A549 treated with AZD2906 at 1 μM for 4 hours (cell line): ENCODE data around the gene RBMY1F. TPM values are rescaled to one million over a fixed set of nuclear protein-coding genes. Genes with fewer than 3 reads are reported as not detected.

Source experiments
- total RNA-seq: library from RNA; stranded (reverse); fragments of 200-300 nt; extraction: Qiagen RNA extraction; gene quantifications from 5 replicates; pipeline ENCODE4 v1.2.3, GENCODE V29; 2022

The RBMY1F gene
- total RNA-seq = not detected in 5 replicates

DNA sequence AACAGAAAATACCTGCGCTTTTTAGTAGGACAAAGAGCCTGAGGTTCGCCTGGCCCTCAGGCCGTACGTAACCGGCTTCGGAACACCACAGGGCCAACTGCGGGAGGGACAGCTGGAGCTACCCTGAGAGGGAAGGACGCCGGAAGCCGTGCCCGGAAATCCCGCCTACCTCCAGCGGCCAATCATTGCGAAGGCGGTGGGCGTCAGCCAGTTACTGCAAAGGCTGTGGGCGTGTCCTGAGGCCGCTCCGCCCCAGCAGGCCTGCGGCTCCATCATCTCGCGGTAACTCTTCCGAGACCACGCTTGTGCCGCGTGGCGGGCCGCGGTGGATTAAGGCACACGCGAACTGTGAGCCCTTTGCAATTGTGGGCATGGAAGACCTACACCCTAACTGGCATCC is at the start of gene RBMY1F:
RBMY1F (minus strand) TSS at position 101 of the 400 bp plus-strand sequence. CDS start 1,954 bp downstream, outside the sequence.

Other genes with a start within 250 kb of the RBMY1F start
- gene RBMY1J, start 220.5 kb upstream of the RBMY1F start, total RNA-seq = not detected in 5 replicates